ENCODE measurements around the gene CDHR5.

Gene CDHR5

DNA sequence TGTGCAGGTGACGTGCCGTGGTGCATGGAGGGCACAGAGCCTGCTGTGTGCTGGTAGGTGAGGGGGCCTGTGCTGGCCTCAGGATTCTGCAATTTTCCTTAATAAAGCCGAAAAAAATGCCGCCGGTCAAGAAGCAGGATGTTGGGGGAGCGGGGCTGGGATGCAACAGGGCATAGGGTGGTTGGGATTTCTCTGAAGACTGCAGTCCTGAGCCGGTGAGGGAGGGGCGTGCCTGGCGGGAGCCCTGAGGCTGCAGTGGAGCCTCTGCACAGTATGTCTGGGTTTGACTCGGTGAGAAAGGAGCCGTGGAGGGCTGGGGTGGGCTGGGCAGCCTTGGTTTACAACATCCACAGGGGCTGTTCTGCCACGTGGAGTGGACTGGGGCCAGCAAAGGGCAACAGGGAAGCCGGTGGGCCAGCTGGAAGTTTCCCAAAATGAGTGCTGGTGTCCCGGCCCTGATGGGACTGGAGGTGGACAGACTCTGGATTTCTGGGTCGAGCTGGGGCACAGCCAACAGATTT is 1.3 kb downstream of the CDHR5 start:
- Histone ChIP-seq H2BK15ac (ENCODE audit: low read length) (no peak overlapping the region), H2BK12ac (ENCODE audit: low read length) (no peak overlapping the region), H3K18ac (ENCODE audit: low read length) (no peak overlapping the region), H3K4me2 (ENCODE audit: insufficient read depth, low read length, poor library complexity, severe bottlenecking) (no peak overlapping the region), H3K4me3 (ENCODE audit: low read length in 2 of 2) (no peak overlapping the region), H2BK5ac (ENCODE audit: low read length) (peak overlapping the region; percentile 24), H3K4ac (ENCODE audit: low read length) (no peak overlapping the region), H3K36me3 (replicated peaks in 1 of 2; ENCODE audit: control insufficient read depth in 2 of 2, insufficient read depth in 2 of 2, low read length in 2 of 2) (peaks cover under 1 to 3% of the 10 kb centered on the region in 2 donors), H3K27me3 (ENCODE audit: control insufficient read depth in 3 of 3, insufficient read depth in 3 of 3, low read depth in 1 of 3, low read length in 3 of 3) (peaks cover 0 to 11% (median 0%) of the 10 kb centered on the region in 3 experiments), H4K91ac (ENCODE audit: low read depth, low read length, poor library complexity) (no peak overlapping the region), H3K27ac (replicated peaks; ENCODE audit: low read length) (no peak overlapping the region), H2AK5ac (ENCODE audit: low read depth, low read length) (no peak overlapping the region), H3K4me1 (ENCODE audit: control insufficient read depth in 2 of 2, insufficient read depth in 1 of 2, low read depth in 1 of 2, low read length in 2 of 2) (peaks cover 0 to 1% of the 10 kb centered on the region in 2 donors), H3K14ac (ENCODE audit: low read length) (no peak overlapping the region), H3K9me3 (replicated peaks in 1 of 2; ENCODE audit: control insufficient read depth in 2 of 2, insufficient read depth in 1 of 2, low read depth in 1 of 2, low read length in 2 of 2) (peaks cover 0 to 2% of the 10 kb centered on the region in 2 donors), H3K79me1 (ENCODE audit: low read depth, low read length) (no peaks in the 10 kb centered on the region), H2BK120ac (ENCODE audit: low read depth, low read length) (no peak overlapping the region), H2AFZ (ENCODE audit: low read length) (no peak overlapping the region), H3K9ac (ENCODE audit: low read depth, low read length, poor library complexity) (peak overlapping the region; percentile 50), H3K23ac (ENCODE audit: low read depth, low read length, poor library complexity) (peak overlapping the region; percentile 25), H4K8ac (ENCODE audit: low read depth, low read length) (no peak overlapping the region)
- no CpG with 5 or more reads among the region's 15 CpGs for WGBS, 2 donors (ENCODE audit: extremely low coverage in 2 of 2, insufficient read length in 2 of 2, insufficient replicate concordance in 1 of 2)
- DNase-seq (ENCODE audit: low spot score): no peak

- H3K18ac ChIP-seq (ENCODE audit: low read length): no peak overlapping the region
- no peak overlapping the region for H2BK5ac ChIP-seq (ENCODE audit: low read length)
- H2BK120ac ChIP-seq (ENCODE audit: low read depth, low read length): no peak overlapping the region
- H3K14ac ChIP-seq (ENCODE audit: low read length): peak overlapping the region; percentile 8
- peaks cover 6% of the 10 kb centered on the region for H3K79me1 ChIP-seq (ENCODE audit: low read depth, low read length)
- H3K9ac ChIP-seq (ENCODE audit: low read depth, low read length, poor library complexity): no peak overlapping the region
- no peak overlapping the region for H4K8ac ChIP-seq (ENCODE audit: low read depth, low read length)
- no peak overlapping the region for H2AK5ac ChIP-seq (ENCODE audit: low read depth, low read length)
- no peak overlapping the region for H4K91ac ChIP-seq (ENCODE audit: low read depth, low read length, poor library complexity)
- no peak overlapping the region for H2AFZ ChIP-seq (ENCODE audit: low read length)
- H2BK12ac ChIP-seq (ENCODE audit: low read length): peak overlapping the region; percentile 10
- H3K4me1 ChIP-seq (ENCODE audit: control insufficient read depth in 2 of 2, insufficient read depth in 1 of 2, low read depth in 1 of 2, low read length in 2 of 2): peaks cover 0 to 1% of the 10 kb centered on the region in 2 donors
- H3K36me3 ChIP-seq (replicated peaks in 1 of 2; ENCODE audit: control insufficient read depth in 2 of 2, insufficient read depth in 2 of 2, low read length in 2 of 2): peaks cover 3% of the 10 kb centered on the region in 2 donors
- no peaks in the 10 kb centered on the region for H3K9me3 ChIP-seq (replicated peaks in 1 of 2; ENCODE audit: control insufficient read depth in 2 of 2, insufficient read depth in 1 of 2, low read depth in 1 of 2, low read length in 2 of 2)
- WGBS, 2 donors (ENCODE audit: extremely low coverage in 2 of 2, insufficient read length in 2 of 2, insufficient replicate concordance in 1 of 2): no CpG with 5 or more reads among the region's 27 CpGs
- no peak overlapping the region for H3K4me2 ChIP-seq (ENCODE audit: insufficient read depth, low read length, poor library complexity, severe bottlenecking)
- no peak overlapping the region for H3K4ac ChIP-seq (ENCODE audit: low read length)
- H3K4me3 ChIP-seq (ENCODE audit: low read length in 2 of 2): no peak overlapping the region
- peak overlapping the region; percentile 55 for H3K23ac ChIP-seq (ENCODE audit: low read depth, low read length, poor library complexity)
- H3K27ac ChIP-seq (replicated peaks; ENCODE audit: low read length): no peak overlapping the region
- no peak for DNase-seq (ENCODE audit: low spot score)
- H3K27me3 ChIP-seq (ENCODE audit: control insufficient read depth in 3 of 3, insufficient read depth in 3 of 3, low read depth in 1 of 3, low read length in 3 of 3): peaks cover 0 to 9% (median 0%) of the 10 kb centered on the region in 3 experiments
- H2BK15ac ChIP-seq (ENCODE audit: low read length): peak overlapping the region; percentile 49
Measured at GRCh38 chr11:621838-622237, 2.9 kb downstream of the CDHR5 start.

DNA sequence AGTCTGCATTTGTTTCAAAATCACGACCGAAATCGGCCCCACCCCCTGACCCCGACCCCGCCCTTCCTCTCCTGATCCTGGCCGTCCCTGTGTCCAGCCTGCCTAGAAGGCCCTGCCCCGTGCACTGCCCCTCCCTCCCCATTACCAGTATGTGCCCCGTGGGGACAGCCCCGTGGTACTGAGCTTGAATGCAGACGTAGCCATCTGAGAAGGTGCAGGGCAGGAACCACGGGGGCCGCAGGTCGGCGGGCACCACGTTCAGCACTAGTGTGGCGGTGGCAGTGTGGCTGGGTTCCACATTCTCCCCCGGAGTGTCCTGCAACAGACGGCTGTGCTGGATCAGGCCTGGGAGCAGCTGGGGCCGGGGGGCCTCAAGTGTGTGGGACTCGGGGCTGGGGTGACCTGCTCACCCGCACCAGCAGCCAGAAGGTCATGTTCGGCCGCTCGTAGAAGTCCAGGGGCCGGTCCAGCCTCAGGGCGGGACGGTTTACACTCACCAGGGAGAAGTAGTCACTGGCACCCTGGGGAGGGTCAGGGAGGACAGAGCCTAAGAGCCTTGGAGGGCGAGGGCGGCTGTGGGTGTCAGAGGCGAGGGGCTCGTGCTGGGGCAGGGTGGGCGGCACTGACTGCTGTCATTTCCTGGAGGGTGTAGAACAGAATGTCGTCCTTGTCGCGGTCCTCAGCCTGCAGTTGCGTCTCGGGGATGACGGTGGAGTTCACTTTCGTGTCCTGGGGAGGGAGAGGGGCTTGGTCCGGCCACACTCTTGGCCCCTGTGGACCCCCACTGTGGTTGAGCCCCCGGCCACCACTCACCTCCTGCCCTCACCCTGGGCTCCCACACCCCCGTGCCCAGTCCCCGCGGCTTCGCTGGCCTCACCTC is 3.6 kb downstream of the CDHR5 start:
- Histone ChIP-seq H2AFZ (ENCODE audit: low read length) (no peak overlapping the region), H3K79me1 (ENCODE audit: low read depth, low read length) (peaks cover 6% of the 10 kb centered on the region), H3K27me3 (ENCODE audit: control insufficient read depth in 3 of 3, insufficient read depth in 3 of 3, low read depth in 1 of 3, low read length in 3 of 3) (peaks cover 0 to 4% (median 0%) of the 10 kb centered on the region in 3 experiments), H3K4me1 (ENCODE audit: control insufficient read depth in 2 of 2, insufficient read depth in 1 of 2, low read depth in 1 of 2, low read length in 2 of 2) (peaks cover 0 to under 1% of the 10 kb centered on the region in 2 donors), H4K91ac (ENCODE audit: low read depth, low read length, poor library complexity) (no peak overlapping the region), H3K36me3 (replicated peaks in 1 of 2; ENCODE audit: control insufficient read depth in 2 of 2, insufficient read depth in 2 of 2, low read length in 2 of 2) (peaks cover 3% of the 10 kb centered on the region in 2 donors), H3K4ac (ENCODE audit: low read length) (no peak overlapping the region), H3K14ac (ENCODE audit: low read length) (peak overlapping the region; percentile 56), H3K9me3 (replicated peaks in 1 of 2; ENCODE audit: control insufficient read depth in 2 of 2, insufficient read depth in 1 of 2, low read depth in 1 of 2, low read length in 2 of 2) (no peaks in the 10 kb centered on the region), H3K9ac (ENCODE audit: low read depth, low read length, poor library complexity) (no peak overlapping the region), H3K23ac (ENCODE audit: low read depth, low read length, poor library complexity) (peak overlapping the region; percentile 73), H2BK15ac (ENCODE audit: low read length) (no peak overlapping the region), H4K8ac (ENCODE audit: low read depth, low read length) (no peak overlapping the region), H2AK5ac (ENCODE audit: low read depth, low read length) (no peak overlapping the region), H2BK5ac (ENCODE audit: low read length) (no peak overlapping the region), H3K4me3 (ENCODE audit: low read length in 2 of 2) (no peak overlapping the region), H3K4me2 (ENCODE audit: insufficient read depth, low read length, poor library complexity, severe bottlenecking) (no peak overlapping the region), H3K27ac (replicated peaks; ENCODE audit: low read length) (no peak overlapping the region), H3K18ac (ENCODE audit: low read length) (peak overlapping the region; percentile 38), H2BK120ac (ENCODE audit: low read depth, low read length) (no peak overlapping the region), H2BK12ac (ENCODE audit: low read length) (peak overlapping the region; percentile 58)
- no peak for DNase-seq (ENCODE audit: low spot score)
- no CpG with 5 or more reads among the region's 45 CpGs for WGBS, 2 donors (ENCODE audit: extremely low coverage in 2 of 2, insufficient read length in 2 of 2, insufficient replicate concordance in 1 of 2)

GRCh38 chr11:620201-620600 is 4.6 kb downstream of the CDHR5 start:
- H3K27ac ChIP-seq (replicated peaks; ENCODE audit: low read length): no peak overlapping the region
- no CpG with 5 or more reads among the region's 13 CpGs for WGBS, 2 donors (ENCODE audit: extremely low coverage in 2 of 2, insufficient read length in 2 of 2, insufficient replicate concordance in 1 of 2)
- no peak overlapping the region for H2AFZ ChIP-seq (ENCODE audit: low read length)
- peaks cover 1 to 5% of the 10 kb centered on the region in 2 donors for H3K4me1 ChIP-seq (ENCODE audit: control insufficient read depth in 2 of 2, insufficient read depth in 1 of 2, low read depth in 1 of 2, low read length in 2 of 2)
- peaks cover 7% of the 10 kb centered on the region for H3K79me1 ChIP-seq (ENCODE audit: low read depth, low read length)
- H4K91ac ChIP-seq (ENCODE audit: low read depth, low read length, poor library complexity): no peak overlapping the region
- H2BK12ac ChIP-seq (ENCODE audit: low read length): no peak overlapping the region
- H3K18ac ChIP-seq (ENCODE audit: low read length): no peak overlapping the region
- no peak overlapping the region for H2BK120ac ChIP-seq (ENCODE audit: low read depth, low read length)
- no peaks in the 10 kb centered on the region for H3K9me3 ChIP-seq (replicated peaks in 1 of 2; ENCODE audit: control insufficient read depth in 2 of 2, insufficient read depth in 1 of 2, low read depth in 1 of 2, low read length in 2 of 2)
- no peak overlapping the region for H3K4ac ChIP-seq (ENCODE audit: low read length)
- no peaks in the 10 kb centered on the region for H3K27me3 ChIP-seq (ENCODE audit: control insufficient read depth in 3 of 3, insufficient read depth in 3 of 3, low read depth in 1 of 3, low read length in 3 of 3)
- no peak overlapping the region for H3K23ac ChIP-seq (ENCODE audit: low read depth, low read length, poor library complexity)
- peaks cover 3% of the 10 kb centered on the region in 2 donors for H3K36me3 ChIP-seq (replicated peaks in 1 of 2; ENCODE audit: control insufficient read depth in 2 of 2, insufficient read depth in 2 of 2, low read length in 2 of 2)
- no peak overlapping the region for H2AK5ac ChIP-seq (ENCODE audit: low read depth, low read length)
- H2BK5ac ChIP-seq (ENCODE audit: low read length): no peak overlapping the region
- no peak overlapping the region for H3K14ac ChIP-seq (ENCODE audit: low read length)
- H3K9ac ChIP-seq (ENCODE audit: low read depth, low read length, poor library complexity): no peak overlapping the region
- no peak overlapping the region for H2BK15ac ChIP-seq (ENCODE audit: low read length)
- no peak for DNase-seq (ENCODE audit: low spot score)
- H3K4me3 ChIP-seq (ENCODE audit: low read length in 2 of 2): no peak overlapping the region
- no peak overlapping the region for H4K8ac ChIP-seq (ENCODE audit: low read depth, low read length)
- H3K4me2 ChIP-seq (ENCODE audit: insufficient read depth, low read length, poor library complexity, severe bottlenecking): no peak overlapping the region

Measured in neuronal stem cell (in vitro differentiated cells).